ENCODE data around the gene USP31.

Gene USP31

DNA sequence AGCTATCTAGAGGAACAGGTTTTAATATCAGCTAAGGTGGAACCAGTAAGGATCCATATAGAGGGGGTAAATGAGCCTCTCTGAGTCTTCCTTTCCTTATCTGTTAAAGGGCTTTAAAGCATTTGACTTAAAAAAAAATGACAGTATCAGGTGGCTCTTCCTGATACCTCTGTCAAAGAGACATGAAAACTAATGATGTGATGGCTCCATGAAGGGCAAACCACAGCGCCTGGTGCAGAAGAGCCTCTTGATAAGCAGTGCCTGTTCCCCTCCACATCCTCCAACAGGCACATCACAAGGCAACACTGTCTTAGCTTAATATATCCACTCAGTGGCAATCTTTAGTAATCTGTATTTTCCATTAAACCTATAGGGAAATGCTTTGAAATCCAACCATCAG, 68.9 kb downstream of the USP31 start:
- no peak for DNase-seq (ENCODE audit: low read depth)
- TF ChIP-seq, protein P1, sequence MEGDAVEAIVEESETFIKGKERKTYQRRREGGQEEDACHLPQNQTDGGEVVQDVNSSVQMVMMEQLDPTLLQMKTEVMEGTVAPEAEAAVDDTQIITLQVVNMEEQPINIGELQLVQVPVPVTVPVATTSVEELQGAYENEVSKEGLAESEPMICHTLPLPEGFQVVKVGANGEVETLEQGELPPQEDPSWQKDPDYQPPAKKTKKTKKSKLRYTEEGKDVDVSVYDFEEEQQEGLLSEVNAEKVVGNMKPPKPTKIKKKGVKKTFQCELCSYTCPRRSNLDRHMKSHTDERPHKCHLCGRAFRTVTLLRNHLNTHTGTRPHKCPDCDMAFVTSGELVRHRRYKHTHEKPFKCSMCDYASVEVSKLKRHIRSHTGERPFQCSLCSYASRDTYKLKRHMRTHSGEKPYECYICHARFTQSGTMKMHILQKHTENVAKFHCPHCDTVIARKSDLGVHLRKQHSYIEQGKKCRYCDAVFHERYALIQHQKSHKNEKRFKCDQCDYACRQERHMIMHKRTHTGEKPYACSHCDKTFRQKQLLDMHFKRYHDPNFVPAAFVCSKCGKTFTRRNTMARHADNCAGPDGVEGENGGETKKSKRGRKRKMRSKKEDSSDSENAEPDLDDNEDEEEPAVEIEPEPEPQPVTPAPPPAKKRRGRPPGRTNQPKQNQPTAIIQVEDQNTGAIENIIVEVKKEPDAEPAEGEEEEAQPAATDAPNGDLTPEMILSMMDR (IDR thresholded peaks at IDR 0.05; ENCODE audit: low read depth, low read length, missing control alignments): no peak
- no peak overlapping the region for H3K4me3 ChIP-seq (ENCODE audit: low read depth, low read length)

DNA sequence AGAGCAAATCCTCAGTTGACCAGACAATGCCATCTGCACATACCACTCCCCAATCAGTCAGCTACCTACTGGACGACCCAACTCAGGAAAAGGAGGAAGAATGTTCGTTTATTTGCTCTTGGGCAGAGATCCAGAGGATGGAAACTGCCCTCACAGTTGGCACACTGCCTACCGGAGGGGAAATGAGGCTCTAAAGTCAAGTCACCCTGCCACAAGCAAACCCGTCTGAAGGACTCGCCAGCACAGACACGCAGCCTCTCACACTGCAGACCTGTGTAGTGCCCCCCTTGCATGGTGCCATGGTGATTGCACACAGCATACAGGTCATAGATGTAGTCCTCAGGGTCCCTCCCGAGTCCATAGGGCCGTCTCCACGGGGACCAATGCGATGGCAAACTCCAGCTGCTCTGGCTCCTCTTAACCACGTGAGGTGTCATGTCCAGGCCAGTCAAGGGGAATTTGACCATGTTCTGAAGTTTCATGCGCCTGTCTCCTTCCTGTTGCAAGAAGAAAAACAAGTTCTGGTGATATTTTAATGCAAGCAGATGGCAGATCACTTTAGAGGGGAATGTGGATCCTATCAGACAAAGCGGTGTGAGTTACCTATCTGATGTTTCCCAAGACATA, 69.5 kb downstream of the USP31 start:
- no peak for DNase-seq (ENCODE audit: low read depth)
- TF ChIP-seq, protein P1 (IDR thresholded peaks at IDR 0.05; ENCODE audit: low read depth, low read length, missing control alignments): no peak
- no peak overlapping the region for H3K4me3 ChIP-seq (ENCODE audit: low read depth, low read length)

DNA sequence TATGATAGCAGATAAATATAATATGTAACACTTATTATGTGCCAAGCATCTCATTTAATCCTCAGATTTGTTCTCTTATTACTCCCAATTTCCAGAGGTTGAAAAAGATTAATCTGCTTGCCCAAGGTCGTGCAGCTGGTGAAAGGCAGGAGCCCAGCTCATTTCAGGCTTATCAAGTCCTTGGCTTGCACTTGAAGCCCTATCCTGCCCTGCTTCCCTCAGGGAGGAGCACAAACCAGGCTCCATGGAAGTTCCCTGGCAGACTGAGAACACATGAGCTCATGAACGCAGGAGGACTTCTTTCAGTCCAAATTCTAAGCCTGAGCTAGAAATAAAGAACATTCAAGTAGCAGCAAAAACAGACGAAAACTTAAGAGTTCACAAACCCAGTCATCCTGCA, 74.8 kb downstream of the USP31 start:
- no peak for DNase-seq (ENCODE audit: low read depth)
- TF ChIP-seq, protein P1 (IDR thresholded peaks at IDR 0.05; ENCODE audit: low read depth, low read length, missing control alignments): no peak
- no peak overlapping the region for H3K4me3 ChIP-seq (ENCODE audit: low read depth, low read length)

DNA sequence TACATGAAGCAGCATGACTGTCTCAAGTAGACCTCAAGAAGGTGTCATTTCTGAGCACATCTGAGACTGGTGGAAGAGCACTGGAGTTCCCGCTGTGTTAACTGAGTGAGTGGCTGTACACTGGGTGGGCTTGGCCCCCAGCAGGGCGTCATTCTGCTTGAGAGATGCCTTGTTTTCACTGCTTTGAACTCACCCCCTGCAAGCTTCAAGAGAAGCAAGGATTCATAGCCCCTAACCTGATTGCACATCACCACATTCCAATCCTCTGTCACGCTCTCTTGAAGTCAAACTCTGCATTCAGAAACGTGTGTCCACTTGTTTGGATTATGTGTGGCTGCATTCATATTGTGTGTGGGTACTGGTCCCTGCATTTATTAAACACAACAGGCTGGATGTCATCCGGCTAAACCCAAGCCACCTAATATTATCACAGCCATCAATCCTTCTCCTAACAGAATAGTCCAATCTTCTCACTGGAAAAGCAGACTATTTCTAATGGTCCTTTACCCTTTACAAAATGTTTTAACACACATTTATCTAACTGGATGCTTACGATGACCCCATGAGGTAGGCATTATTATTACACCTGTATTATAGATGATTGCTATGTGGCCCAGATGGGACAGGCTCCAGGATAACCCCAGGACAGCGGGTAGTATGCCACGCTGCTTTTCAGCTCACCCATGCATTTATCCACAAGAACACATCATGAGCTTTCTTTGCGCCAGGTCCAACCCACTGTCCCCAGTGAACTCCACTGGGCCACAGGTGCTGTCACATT, 76.3 kb downstream of the USP31 start:
- no peak for DNase-seq (ENCODE audit: low read depth)
- H3K4me3 ChIP-seq (ENCODE audit: low read depth, low read length): no peak overlapping the region
- TF ChIP-seq, protein P1 (IDR thresholded peaks at IDR 0.05; ENCODE audit: low read depth, low read length, missing control alignments): peak; percentile 17

DNA sequence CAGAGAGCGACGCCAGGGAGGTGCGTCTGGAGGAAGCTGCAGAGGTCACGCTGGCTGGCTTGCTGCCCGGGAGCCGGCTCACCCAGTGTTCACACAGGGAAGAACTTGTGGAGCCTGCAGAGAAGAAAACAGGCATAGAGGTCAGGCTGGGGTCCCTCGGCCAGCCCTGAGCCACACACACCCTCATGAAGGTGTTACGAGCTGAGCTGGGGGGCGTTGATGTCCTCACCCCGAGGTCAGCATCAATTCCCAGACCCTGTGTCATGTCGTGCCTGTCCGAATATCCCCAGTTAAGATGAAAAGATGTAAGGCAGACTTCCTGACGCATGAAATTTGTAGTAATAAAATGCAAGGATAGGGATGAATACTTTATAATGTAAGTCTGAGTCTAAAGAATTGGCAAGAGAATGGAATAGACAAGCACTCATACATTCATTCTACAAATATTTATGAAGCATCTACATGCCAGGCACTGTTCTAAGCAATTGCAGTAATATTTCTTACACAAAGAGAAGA, 77.1 kb downstream of the USP31 start:
- H3K4me3 ChIP-seq (ENCODE audit: low read depth, low read length): no peak overlapping the region
- TF ChIP-seq, protein P1 (IDR thresholded peaks at IDR 0.05; ENCODE audit: low read depth, low read length, missing control alignments): no peak
- DNase-seq (ENCODE audit: low read depth): no peak

DNA sequence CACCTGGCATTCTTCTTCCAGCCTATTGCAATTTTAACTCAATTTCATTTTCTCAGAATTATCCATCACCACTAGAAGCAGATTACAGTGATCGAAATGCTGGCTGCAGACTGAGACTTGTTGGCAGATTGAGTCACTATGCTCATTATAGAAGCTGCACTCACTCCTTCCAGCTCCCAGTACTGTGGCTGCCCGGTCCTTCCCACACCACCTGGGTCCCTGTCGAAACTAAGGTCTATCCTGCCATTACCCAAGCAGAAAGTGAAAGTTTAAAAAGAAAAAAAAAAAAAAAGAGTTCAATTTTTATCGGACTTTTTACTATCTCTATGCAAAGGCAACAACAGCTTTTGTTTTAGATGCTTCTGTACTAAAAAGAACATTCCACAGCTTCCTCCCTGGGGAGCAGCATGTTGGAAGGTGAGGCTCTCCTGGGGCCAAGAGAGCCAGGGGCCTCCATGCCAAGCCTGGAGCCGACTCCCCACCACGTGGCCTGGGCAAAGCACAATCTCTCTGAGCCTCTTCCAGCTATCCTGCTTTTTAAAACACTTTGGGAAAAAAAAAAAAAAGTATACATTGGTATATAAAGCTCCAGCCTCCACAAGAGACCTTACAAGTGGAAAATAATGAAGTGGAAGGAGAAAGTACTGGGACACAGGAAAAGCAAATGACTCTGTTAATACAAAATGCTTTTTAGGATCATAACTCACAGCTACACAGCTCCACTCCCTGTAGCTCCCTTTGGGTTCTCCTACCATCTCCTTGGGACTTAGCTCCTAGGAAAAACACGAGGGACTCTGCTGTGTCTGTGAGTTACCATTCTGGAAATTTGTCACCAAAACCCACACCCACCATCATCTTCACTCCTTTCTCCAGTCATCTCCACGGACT, 77.8 kb downstream of the USP31 start:
- TF ChIP-seq, protein P1 (IDR thresholded peaks at IDR 0.05; ENCODE audit: low read depth, low read length, missing control alignments): no peak
- H3K4me3 ChIP-seq (ENCODE audit: low read depth, low read length): no peak overlapping the region
- no peak for DNase-seq (ENCODE audit: low read depth)

Measured in GM12864 (cell line).